Activated CD4-positive, alpha-beta memory T cell treated with anti-CD3 and anti-CD28 coated beads for 36 hours (primary cell): ENCODE measurements around the gene MIX23. TPM values are rescaled to one million over a fixed set of nuclear protein-coding genes. Genes with fewer than 3 reads are reported as not detected.
A peak's percentile ranks its signal among the peaks of the same experiment; 100 is the strongest.

Experiments
- CTCF ChIA-PET: fragments of 350-600 bp; sonication (Branson Sonifier 250); formaldehyde crosslinking; loops from one replicate; lab custom pipeline; 2021; ENCODE audit warnings: antibody characterized with exemption, inconsistent platforms; lab: Charles Lee
- POLR2A ChIA-PET: fragments of 350-600 bp; sonication (Branson Sonifier 250); formaldehyde crosslinking; loops from one replicate; lab custom pipeline; 2021; ENCODE audit warnings: antibody characterized with exemption; lab: Charles Lee
- DNase-seq: peaks from one replicate; pipeline ENCODE4 v3.0.0-alpha.2; 2020
- H3K27ac Mint-ChIP-seq: one replicate; pipeline ENCODE4 v1.8.0; 2021; ENCODE audit warnings: mixed read lengths
- H3K27me3 Mint-ChIP-seq: one replicate; pipeline ENCODE4 v1.8.0; 2021; ENCODE audit warnings: mixed read lengths
- H3K36me3 Mint-ChIP-seq: one replicate; pipeline ENCODE4 v1.8.0; 2021; ENCODE audit warnings: mixed read lengths
- H3K4me1 Mint-ChIP-seq: one replicate; pipeline ENCODE4 v1.8.0; 2021; ENCODE audit warnings: low read depth, mixed read lengths
- H3K4me3 Mint-ChIP-seq: one replicate; pipeline ENCODE4 v1.8.0; 2021; ENCODE audit warnings: mild to moderate bottlenecking, mixed read lengths
- H3K9me3 Mint-ChIP-seq: one replicate; pipeline ENCODE4 v1.8.0; 2021; ENCODE audit warnings: mixed read lengths
- intact Hi-C: fragments of 100-400 bp; cut with micrococcal nuclease; formaldehyde crosslinking; loops from one replicate; pipeline ENCODE4 v1.15.1; 2023
- total RNA-seq, 2 experiments: library from RNA; stranded (reverse); gene quantifications; one replicate each; pipeline ENCODE4 v1.2.3, GENCODE V29; 2021

The MIX23 gene
- total RNA-seq, result 10 to 100 TPM; 86.4 to 87.8 TPM

DNA sequence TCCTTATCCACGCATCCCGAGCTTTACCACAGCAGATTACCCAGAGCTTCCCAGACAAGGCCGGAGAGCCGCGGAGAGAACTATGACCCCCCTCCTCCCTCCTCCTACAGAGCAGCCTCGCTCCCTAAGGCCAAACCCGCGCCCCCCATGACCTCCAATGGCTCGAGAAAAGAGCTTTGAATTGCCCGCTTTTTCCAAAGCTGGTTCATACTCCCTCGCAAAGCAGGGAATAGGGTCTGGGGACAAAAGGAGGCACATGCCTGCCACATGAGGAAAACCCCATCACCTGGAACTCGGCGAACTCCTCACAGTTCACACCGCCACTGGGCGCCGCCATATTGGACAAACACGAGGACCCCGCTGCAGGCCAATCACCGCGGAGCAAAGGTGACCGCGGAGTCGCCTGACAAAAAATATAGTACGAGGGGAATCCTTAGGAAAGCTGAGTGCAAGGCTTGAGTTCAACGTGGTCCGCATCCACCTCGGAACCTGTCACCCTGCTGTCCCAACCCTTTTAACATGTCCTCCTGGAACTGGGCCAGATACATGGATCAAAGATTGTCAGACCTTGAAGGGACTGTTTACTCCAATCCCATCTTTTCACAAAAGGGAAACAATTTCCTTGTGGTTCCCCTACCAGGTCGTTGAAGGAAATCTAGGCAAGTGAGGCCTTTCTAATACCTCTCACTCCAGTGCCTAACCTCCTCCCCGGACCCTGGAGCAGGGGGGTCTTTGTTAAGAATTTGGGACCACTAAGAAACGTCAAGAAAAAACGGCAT, at the start of gene MIX23:
TSS of gene MIX23 (minus strand) at position 344 of the 779 bp plus-strand sequence. CDS start at position 337, 7 bp downstream.
- ChIA-PET CTCF (interaction anchor here (1.1 to 3.2 kb wide), 6 partner anchors 10 to 297 kb away, joined by 4 to 28 read pairs (median 9); partner anchors contain the start of genes PARP14 and WDR5B), POLR2A (interaction anchor here (0.6 to 2.7 kb wide), 6 partner anchors 10 to 486 kb away, joined by 3 to 27 read pairs (median 4); partner anchors contain the start of genes KPNA1 and WDR5B)
- intact Hi-C loops, result loop anchor here (1.0 to 10.0 kb wide), 6 partner anchors 236 to 819 kb away; partner anchors contain the start of genes HCLS1, HSPBAP1, SEC22A and SEMA5B
- H3K4me3 Mint-ChIP-seq, result peak within 1 kb of the TSS; percentile 94
- DNase-seq, result peak; percentile 93
- H3K27ac Mint-ChIP-seq, result peak within 1 kb of the TSS; percentile 92
- no peaks in the 10 kb centered on the region for H3K9me3 Mint-ChIP-seq
- peaks cover 14% of the 10 kb centered on the region for H3K36me3 Mint-ChIP-seq
- H3K27me3 Mint-ChIP-seq, result no peaks in the 10 kb centered on the region
- peaks cover 62% of the 10 kb centered on the region for H3K4me1 Mint-ChIP-seq

GRCh38 chr3:122430371-122430770, 47.3 kb upstream of the MIX23 start:
- no peak overlapping the region for H3K4me3 Mint-ChIP-seq
- intact Hi-C loops, result no loop called here
- peaks cover 3% of the 10 kb centered on the region for H3K9me3 Mint-ChIP-seq
- peaks cover 23% of the 10 kb centered on the region for H3K4me1 Mint-ChIP-seq
- ChIA-PET POLR2A (no interaction called here), CTCF (no interaction called here)
- H3K27ac Mint-ChIP-seq, result no peak overlapping the region
- DNase-seq, result no peak
- H3K36me3 Mint-ChIP-seq, result peaks cover 65% of the 10 kb centered on the region
- no peaks in the 10 kb centered on the region for H3K27me3 Mint-ChIP-seq

DNA sequence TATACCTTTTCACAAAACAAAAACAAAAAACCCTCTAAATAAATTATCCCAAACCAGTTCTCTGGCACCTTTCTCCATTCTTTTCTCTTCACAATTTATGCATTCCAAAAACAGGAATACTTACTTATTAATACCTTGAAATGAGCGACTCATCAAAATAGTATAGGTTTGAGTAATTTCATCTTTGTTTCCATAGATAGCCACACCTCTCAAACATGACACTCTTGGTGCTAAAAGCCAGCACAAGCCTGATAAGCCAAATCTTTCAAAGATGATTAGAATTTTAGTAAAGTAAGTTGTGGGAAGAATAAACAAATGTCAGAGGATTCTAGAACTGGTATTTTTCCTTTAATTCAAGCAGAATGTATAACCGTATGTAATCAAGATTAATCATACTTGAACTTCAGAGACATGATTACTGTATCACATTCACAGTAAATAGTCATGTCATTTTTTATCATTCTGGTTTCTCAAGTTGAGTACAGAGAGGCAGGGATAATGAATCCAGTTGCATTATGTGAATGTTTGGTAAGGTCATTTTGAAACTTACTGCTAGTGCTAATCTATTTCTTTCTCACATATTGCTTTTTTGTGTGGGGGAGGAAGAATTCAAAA, 44.9 kb upstream of the MIX23 start:
- intact Hi-C loops, result loop anchor here (1.0 to 2.0 kb wide), 4 partner anchors 12 to 106 kb away; partner anchors contain the start of gene WDR5B
- Mint-ChIP-seq H3K4me1 (peaks cover 23% of the 10 kb centered on the region), H3K9me3 (peaks cover 3% of the 10 kb centered on the region), H3K27me3 (no peaks in the 10 kb centered on the region), H3K27ac (peak overlapping the region; percentile 74), H3K4me3 (no peak overlapping the region), H3K36me3 (peaks cover 59% of the 10 kb centered on the region)
- POLR2A ChIA-PET, result interaction anchor here (1.0 to 1.1 kb wide), 2 partner anchors 55 to 63 kb away, joined by 3 to 4 read pairs; no protein-coding TSS in a partner anchor
- CTCF ChIA-PET, result no interaction called here
- no peak for DNase-seq

DNA sequence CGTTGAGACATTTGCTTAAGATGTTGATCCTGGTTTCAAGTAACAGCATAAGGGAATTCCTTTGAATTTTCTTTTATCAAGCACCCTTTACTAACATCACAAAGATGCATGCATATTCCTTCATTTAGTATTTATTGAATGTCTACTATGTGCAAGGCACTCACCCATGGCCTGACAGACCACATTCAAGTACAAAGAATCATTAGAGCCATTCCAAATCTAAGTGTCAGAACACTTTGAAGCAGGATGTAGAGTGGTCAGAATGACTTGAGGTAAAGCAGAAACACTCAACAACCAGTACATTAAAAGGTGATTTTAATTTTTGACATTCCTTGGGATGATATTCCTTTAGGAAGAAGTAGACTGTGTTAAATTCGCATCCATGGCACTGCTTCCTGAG, 38.8 kb upstream of the MIX23 start:
- H3K4me3 Mint-ChIP-seq, result no peak overlapping the region
- DNase-seq, result no peak
- ChIA-PET POLR2A (no interaction called here), CTCF (no interaction called here)
- intact Hi-C loops, result no loop called here
- peaks cover 28% of the 10 kb centered on the region for H3K36me3 Mint-ChIP-seq
- H3K27me3 Mint-ChIP-seq, result no peaks in the 10 kb centered on the region
- H3K4me1 Mint-ChIP-seq, result peaks cover 13% of the 10 kb centered on the region
- no peaks in the 10 kb centered on the region for H3K9me3 Mint-ChIP-seq
- H3K27ac Mint-ChIP-seq, result no peak overlapping the region

GRCh38 chr3:122421101-122421500, 38.1 kb upstream of the MIX23 start:
- no peaks in the 10 kb centered on the region for H3K9me3 Mint-ChIP-seq
- H3K4me3 Mint-ChIP-seq, result no peak overlapping the region
- H3K36me3 Mint-ChIP-seq, result peaks cover 21% of the 10 kb centered on the region
- no peak overlapping the region for H3K27ac Mint-ChIP-seq
- DNase-seq, result no peak
- CTCF ChIA-PET, result no interaction called here
- POLR2A ChIA-PET, result no interaction called here
- intact Hi-C loops, result no loop called here
- H3K27me3 Mint-ChIP-seq, result no peaks in the 10 kb centered on the region
- peaks cover 17% of the 10 kb centered on the region for H3K4me1 Mint-ChIP-seq

GRCh38 chr3:122416966-122417365, 33.9 kb upstream of the MIX23 start:
- Mint-ChIP-seq H3K27ac (peak overlapping the region; percentile 97), H3K27me3 (peaks cover 1% of the 10 kb centered on the region), H3K4me3 (peak overlapping the region; percentile 91), H3K4me1 (peaks cover 47% of the 10 kb centered on the region), H3K36me3 (peaks cover 12% of the 10 kb centered on the region), H3K9me3 (no peaks in the 10 kb centered on the region)
- POLR2A ChIA-PET, result interaction anchor here (1.0 to 2.7 kb wide), 4 partner anchors 33 to 147 kb away, joined by 5 to 27 read pairs (median 8); partner anchors contain the start of genes DTX3L, FAM162A, KPNA1 and MIX23
- intact Hi-C loops, result loop anchor here (1.0 to 10.0 kb wide), 7 partner anchors 11 to 670 kb away; partner anchors contain the start of genes EAF2, FAM162A, GOLGB1 and HSPBAP1
- CTCF ChIA-PET, result interaction anchor here (1.2 to 2.1 kb wide), 4 partner anchors 24 to 871 kb away, joined by 3 to 12 read pairs (median 7); partner anchors contain the start of genes FAM162A, MIX23 and POLQ
- DNase-seq, result no peak

- peak; percentile 99 for DNase-seq
- H3K9me3 Mint-ChIP-seq, result no peaks in the 10 kb centered on the region
- intact Hi-C loops, result loop anchor here (1.0 to 10.0 kb wide), 7 partner anchors 12 to 669 kb away; partner anchors contain the start of genes EAF2, FAM162A, GOLGB1 and HSPBAP1
- POLR2A ChIA-PET, result interaction anchor here (0.8 to 2.7 kb wide), 6 partner anchors 23 to 263 kb away, joined by 5 to 27 read pairs (median 5); partner anchors contain the start of genes DTX3L, FAM162A, KPNA1 and MIX23
- peaks cover 47% of the 10 kb centered on the region for H3K4me1 Mint-ChIP-seq
- peaks cover 1% of the 10 kb centered on the region for H3K27me3 Mint-ChIP-seq
- peak within 1 kb of the TSS; percentile 97 for H3K27ac Mint-ChIP-seq
- H3K4me3 Mint-ChIP-seq, result peak within 1 kb of the TSS; percentile 91
- CTCF ChIA-PET, result interaction anchor here (0.6 to 2.1 kb wide), 8 partner anchors 8 to 870 kb away, joined by 3 to 12 read pairs (median 3); partner anchors contain the start of genes FAM162A, MIX23 and POLQ
- peaks cover 8% of the 10 kb centered on the region for H3K36me3 Mint-ChIP-seq
Measured at GRCh38 chr3:122415762-122416654, 33.0 kb upstream of the MIX23 start, which contains the start of gene WDR5B. TSS of gene WDR5B (minus strand) at chr3:122416062. CDS start at chr3:122415528, 534 bp downstream.

DNA sequence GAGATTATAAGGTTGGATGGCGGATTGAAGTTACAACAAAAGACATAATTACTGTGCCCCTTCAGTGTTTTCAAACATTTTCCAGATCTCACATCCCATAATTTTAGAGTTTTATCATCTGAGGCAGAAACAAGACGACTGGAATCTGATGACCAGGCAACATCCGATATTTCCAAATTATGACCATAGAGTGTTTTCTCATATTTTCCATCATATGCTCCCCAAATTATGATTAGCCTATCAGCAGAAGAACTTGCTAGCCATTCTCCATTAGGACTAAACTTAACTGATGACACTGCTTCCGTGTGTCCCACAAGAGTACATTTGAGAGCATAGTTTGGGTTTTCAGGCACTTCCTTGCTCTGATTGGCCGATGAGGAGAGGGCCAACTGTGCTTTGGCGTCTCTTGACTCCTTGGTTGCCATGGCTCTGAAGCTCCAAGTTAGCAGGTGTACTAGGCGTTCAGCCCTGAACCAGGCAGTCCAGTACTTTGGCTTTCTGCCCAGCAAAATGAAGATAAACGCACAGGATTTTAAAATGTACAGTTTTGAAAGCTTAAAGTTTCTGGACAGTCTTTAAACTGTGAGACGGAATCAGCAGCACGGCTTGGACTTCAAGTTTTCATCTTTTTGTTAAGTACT, 32.2 kb upstream of the MIX23 start:
- peak overlapping the region; percentile 97 for H3K27ac Mint-ChIP-seq
- ChIA-PET POLR2A (interaction anchor here (0.9 to 2.7 kb wide), 4 partner anchors 18 to 264 kb away, joined by 3 to 27 read pairs (median 8); partner anchors contain the start of genes FAM162A, KPNA1 and MIX23), CTCF (interaction anchor here (0.6 to 2.1 kb wide), 6 partner anchors 8 to 318 kb away, joined by 3 to 12 read pairs (median 3); partner anchors contain the start of genes FAM162A and MIX23)
- H3K9me3 Mint-ChIP-seq, result no peaks in the 10 kb centered on the region
- peaks cover 1% of the 10 kb centered on the region for H3K27me3 Mint-ChIP-seq
- peaks cover 8% of the 10 kb centered on the region for H3K36me3 Mint-ChIP-seq
- peak overlapping the region; percentile 91 for H3K4me3 Mint-ChIP-seq
- peaks cover 50% of the 10 kb centered on the region for H3K4me1 Mint-ChIP-seq
- peak; percentile 67 for DNase-seq
- intact Hi-C loops, result loop anchor here (5.0 to 10.0 kb wide), 3 partner anchors 313 to 668 kb away; partner anchors contain the start of genes GOLGB1, HSPBAP1 and SLC49A4

DNA sequence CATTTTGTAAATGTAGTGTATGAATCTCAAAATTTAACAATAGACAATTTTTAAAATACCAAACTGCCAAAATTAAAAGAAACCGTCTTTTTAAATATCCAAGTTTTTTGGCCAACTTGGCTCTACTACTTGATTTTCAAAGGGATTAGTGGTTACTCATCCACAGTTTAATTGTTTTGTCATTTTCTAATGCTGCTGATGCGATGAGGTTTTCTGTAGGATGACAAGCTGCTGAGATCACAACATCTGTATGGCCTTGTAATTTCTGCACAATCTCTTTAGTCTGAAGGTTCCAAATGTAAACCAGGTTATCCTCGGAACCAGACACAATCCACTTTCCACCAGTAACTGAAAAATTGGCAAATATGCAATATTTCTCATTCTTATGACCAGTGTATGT, 31.4 kb upstream of the MIX23 start:
- ChIA-PET POLR2A (interaction anchor here (0.9 to 2.7 kb wide), 3 partner anchors 19 to 100 kb away, joined by 3 to 27 read pairs (median 11); partner anchors contain the start of genes FAM162A, KPNA1 and MIX23), CTCF (no interaction called here)
- no peak for DNase-seq
- no peaks in the 10 kb centered on the region for H3K9me3 Mint-ChIP-seq
- H3K4me3 Mint-ChIP-seq, result peak overlapping the region; percentile 91
- peaks cover 12% of the 10 kb centered on the region for H3K36me3 Mint-ChIP-seq
- H3K27ac Mint-ChIP-seq, result peak overlapping the region; percentile 97
- H3K27me3 Mint-ChIP-seq, result peaks cover 1% of the 10 kb centered on the region
- H3K4me1 Mint-ChIP-seq, result peaks cover 53% of the 10 kb centered on the region
- intact Hi-C loops, result loop anchor here (10.0 kb wide), 1 partner anchor 380 kb away; the partner anchor contains the start of genes HSPBAP1 and SLC49A4

DNA sequence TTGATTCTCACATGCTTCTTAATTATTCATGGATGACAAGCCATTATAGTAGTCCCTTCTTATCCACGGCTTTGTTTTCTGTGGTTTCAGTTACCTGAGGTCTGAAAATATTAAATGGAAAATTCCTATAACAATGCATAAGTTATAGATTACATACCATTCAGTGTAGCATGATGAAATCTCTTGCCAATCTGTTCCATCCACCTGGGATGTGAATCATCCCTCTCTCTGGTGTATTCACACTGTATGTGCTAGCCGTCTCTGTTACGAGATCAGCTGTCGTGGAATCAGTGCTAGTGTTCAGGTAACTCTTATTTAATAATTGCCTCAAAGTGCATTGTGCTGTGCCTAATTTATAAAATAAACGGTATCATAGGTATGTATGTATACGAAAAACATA, 27.6 kb upstream of the MIX23 start:
- Mint-ChIP-seq H3K36me3 (peaks cover 34% of the 10 kb centered on the region), H3K27ac (peak overlapping the region; percentile 6), H3K9me3 (no peaks in the 10 kb centered on the region), H3K4me3 (no peak overlapping the region), H3K4me1 (peaks cover 49% of the 10 kb centered on the region), H3K27me3 (no peaks in the 10 kb centered on the region)
- no peak for DNase-seq
- intact Hi-C loops, result loop anchor here (10.0 kb wide), 1 partner anchor 384 kb away; the partner anchor contains the start of genes HSPBAP1 and SLC49A4
- POLR2A ChIA-PET, result interaction anchor here (0.8 kb wide), 1 partner anchor 26 kb away, joined by 5 read pairs; the partner anchor contains the start of gene FAM162A
- CTCF ChIA-PET, result interaction anchor here (2.0 kb wide), 1 partner anchor 18 kb away, joined by 8 read pairs; no protein-coding TSS in a partner anchor
